HG03135 (cell line): Measurements from ENCODE around the gene ZRSR2.
A peak's percentile ranks its signal among the peaks of the same experiment; 100 is the strongest.

Source experiments
- ATAC-seq: cut with Tn5 transposase; IDR thresholded peaks from one replicate; pipeline ENCODE4 v1.9.1; 2021; ENCODE audit warnings: mild to moderate bottlenecking, moderate library complexity; ENCODE audit not compliant: unreplicated experiment

Gene ZRSR2

GRCh38 chrX:15848576-15848975 is 58.3 kb downstream of the ZRSR2 start:
- ATAC-seq = no peak

- no peak for ATAC-seq
These were observed 59.3 kb downstream of the ZRSR2 start for GRCh38 chrX:15849555-15849954.

GRCh38 chrX:15853586-15854079 is 63.3 kb downstream of the ZRSR2 start:
- ATAC-seq = no peak

GRCh38 chrX:15854080-15854655 is 63.9 kb downstream of the ZRSR2 start:
- ATAC-seq = peak; percentile 32

- peak; percentile 93 for ATAC-seq
These were observed 64.7 kb downstream of the ZRSR2 start, which contains the start of gene AP1S2 for GRCh38 chrX:15854712-15855567. Gene AP1S2, minus strand, starts transcription at chrX:15854813. Its CDS starts 2,289 bp downstream, at chrX:15852524.

GRCh38 chrX:15855568-15856221 is 65.4 kb downstream of the ZRSR2 start:
- no peak for ATAC-seq

GRCh38 chrX:15856222-15856587 is 65.9 kb downstream of the ZRSR2 start:
- no peak for ATAC-seq

- no peak for ATAC-seq
These were observed 66.4 kb downstream of the ZRSR2 start for GRCh38 chrX:15856636-15857035.

GRCh38 chrX:15858051-15858450 is 67.8 kb downstream of the ZRSR2 start:
- ATAC-seq = no peak

- ATAC-seq = no peak
These were observed 70.6 kb downstream of the ZRSR2 start for GRCh38 chrX:15860921-15861320.

- no peak for ATAC-seq
These were observed 73.7 kb downstream of the ZRSR2 start for GRCh38 chrX:15864023-15864422.

- ATAC-seq = no peak
These were observed 74.3 kb downstream of the ZRSR2 start for GRCh38 chrX:15864629-15865028.

- ATAC-seq = no peak
These were observed 75.9 kb downstream of the ZRSR2 start for GRCh38 chrX:15866147-15866546.

- no peak for ATAC-seq
These were observed 79.4 kb downstream of the ZRSR2 start for GRCh38 chrX:15869695-15870094.

- no peak for ATAC-seq
These were observed 80.0 kb downstream of the ZRSR2 start for GRCh38 chrX:15870310-15870709.
